ENCODE results near the gene GTPBP10.
A peak's percentile ranks its signal among the peaks of the same experiment; 100 is the strongest.
"Not testable (repeated sequence)": the region's sequence is repeated elsewhere in the genome, so short reads cannot be mapped to it uniquely, and the experiment has no call there.

GTPBP10 gene

GRCh38 chr7:90346336-90347125 lies at the start of gene GTPBP10:
Gene GTPBP10, plus strand, starts transcription at chr7:90346716. Its CDS starts 26 bp downstream, at chr7:90346742.
- peak; percentile 93 for DNase-seq

- DNase-seq = peak; percentile 62
Observed at GRCh38 chr7:90298145-90299038, 48.1 kb upstream of the GTPBP10 start.

- no peak for DNase-seq
Observed at GRCh38 chr7:90303241-90303640, 43.3 kb upstream of the GTPBP10 start.

GRCh38 chr7:90309872-90310271 lies 36.6 kb upstream of the GTPBP10 start:
- DNase-seq = no peak

- DNase-seq = no peak
Observed at GRCh38 chr7:90311175-90311574, 35.3 kb upstream of the GTPBP10 start.

GRCh38 chr7:90312745-90313144 lies 33.8 kb upstream of the GTPBP10 start:
- DNase-seq = peak; percentile 18

GRCh38 chr7:90313907-90314306 lies 32.6 kb upstream of the GTPBP10 start:
- DNase-seq = no peak

- DNase-seq = no peak
Observed at GRCh38 chr7:90320014-90320413, 26.5 kb upstream of the GTPBP10 start.

GRCh38 chr7:90320418-90320800 lies 26.1 kb upstream of the GTPBP10 start:
- DNase-seq = no peak

- no peak for DNase-seq
Observed at GRCh38 chr7:90320801-90321494, 25.6 kb upstream of the GTPBP10 start, which contains the start of gene FAM237B. Gene FAM237B, minus strand, starts transcription at chr7:90321304. Its CDS starts 1,556 bp downstream, at chr7:90319748.

- DNase-seq = no peak
Observed at GRCh38 chr7:90322837-90323236, 23.7 kb upstream of the GTPBP10 start.

GRCh38 chr7:90326500-90326899 lies 20.0 kb upstream of the GTPBP10 start:
- DNase-seq = no peak

GRCh38 chr7:90334193-90334843 lies 12.2 kb upstream of the GTPBP10 start:
- DNase-seq = no peak

- DNase-seq = not testable (repeated sequence)
Observed at GRCh38 chr7:90334926-90335325, 11.6 kb upstream of the GTPBP10 start.

- DNase-seq = no peak
Observed at GRCh38 chr7:90337106-90337505, 9.4 kb upstream of the GTPBP10 start.

- no peak for DNase-seq
Observed at GRCh38 chr7:90345016-90345415, 1.5 kb upstream of the GTPBP10 start.

GRCh38 chr7:90345595-90346335 lies 751 bp upstream of the GTPBP10 start:
- peak; percentile 67 for DNase-seq

GRCh38 chr7:90347759-90348158 lies 1.2 kb downstream of the GTPBP10 start:
- DNase-seq = peak; percentile 13

GRCh38 chr7:90349305-90349704 lies 2.8 kb downstream of the GTPBP10 start:
- DNase-seq = no peak

GRCh38 chr7:90350032-90350431 lies 3.5 kb downstream of the GTPBP10 start:
- not testable (repeated sequence) for DNase-seq

GRCh38 chr7:90351987-90352386 lies 5.5 kb downstream of the GTPBP10 start:
- DNase-seq = no peak

GRCh38 chr7:90383422-90383821 lies 36.9 kb downstream of the GTPBP10 start:
- DNase-seq = no peak
